Mesothelial cell of epicardium (in vitro differentiated cells): ENCODE measurements around the gene SLC6A3. TPM values are rescaled to one million over a fixed set of nuclear protein-coding genes. Genes with fewer than 3 reads are reported as not detected.

Source experiments
- DNase-seq, 2 experiments: peaks; one replicate each; pipeline ENCODE4 v3.0.0; 2021; ENCODE audit warnings: low spot score in 2 of 2; ENCODE audit not compliant: unreplicated experiment in 2 of 2
- H3K27ac Mint-ChIP-seq: 2 replicates; pipeline ENCODE4 v1.8.0; 2021; ENCODE audit warnings: mixed read lengths
- H3K27me3 Mint-ChIP-seq: 2 replicates; pipeline ENCODE4 v1.8.0; 2021; ENCODE audit warnings: low read depth, mixed read lengths
- H3K36me3 Mint-ChIP-seq: 2 replicates; pipeline ENCODE4 v1.8.0; 2021; ENCODE audit warnings: mixed read lengths
- H3K4me1 Mint-ChIP-seq: 2 replicates; pipeline ENCODE4 v1.8.0; 2021; ENCODE audit warnings: mixed read lengths
- H3K4me3 Mint-ChIP-seq: 2 replicates; pipeline ENCODE4 v1.8.0; 2021; ENCODE audit warnings: mild to moderate bottlenecking, moderate library complexity, mixed read lengths
- H3K9me3 Mint-ChIP-seq: 2 replicates; pipeline ENCODE4 v1.8.0; 2021; ENCODE audit warnings: mixed read lengths
- total RNA-seq: library from RNA; stranded (reverse); gene quantifications from 3 replicates; pipeline ENCODE4 v1.2.1, GENCODE V29; 2021
- TF ChIP-seq, protein P1 (sequence below): fragments of 200-600 bp; sonication (generic); IDR thresholded peaks from one replicate; pipeline ENCODE4 v1.5.0; 2021; ENCODE audit warnings: antibody characterized with exemption; ENCODE audit not compliant: unreplicated experiment

The SLC6A3 gene
- total RNA-seq, 1 donor from 2014 or later, result 0.04 TPM

DNA sequence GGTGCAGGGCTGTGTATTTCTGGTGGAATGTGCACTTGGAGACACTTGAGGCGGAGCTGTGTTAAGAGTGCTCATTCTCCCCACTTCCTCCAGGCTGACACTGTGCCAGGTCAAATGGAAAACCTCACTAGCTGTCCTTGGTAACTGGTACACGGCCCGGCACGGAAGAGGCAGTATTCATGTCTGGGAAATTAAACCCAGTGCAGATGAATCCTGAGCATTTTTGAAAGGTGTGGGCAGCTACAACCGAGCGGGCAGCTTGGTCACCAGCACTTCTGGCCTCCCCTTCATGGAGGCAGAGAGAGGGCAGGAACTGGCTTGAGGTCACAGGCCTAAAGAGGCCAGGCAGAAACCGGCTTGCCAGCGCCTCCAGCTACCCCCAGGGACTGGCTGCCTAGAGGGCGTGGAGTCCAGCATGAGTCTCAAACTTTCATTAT, 101.9 kb downstream of the SLC6A3 start:
- peaks cover 15% of the 10 kb centered on the region for H3K4me1 Mint-ChIP-seq
- no peaks in the 10 kb centered on the region for H3K27me3 Mint-ChIP-seq
- no peak for DNase-seq
- H3K36me3 Mint-ChIP-seq, result peaks cover 17% of the 10 kb centered on the region
- TF ChIP-seq, protein P1, sequence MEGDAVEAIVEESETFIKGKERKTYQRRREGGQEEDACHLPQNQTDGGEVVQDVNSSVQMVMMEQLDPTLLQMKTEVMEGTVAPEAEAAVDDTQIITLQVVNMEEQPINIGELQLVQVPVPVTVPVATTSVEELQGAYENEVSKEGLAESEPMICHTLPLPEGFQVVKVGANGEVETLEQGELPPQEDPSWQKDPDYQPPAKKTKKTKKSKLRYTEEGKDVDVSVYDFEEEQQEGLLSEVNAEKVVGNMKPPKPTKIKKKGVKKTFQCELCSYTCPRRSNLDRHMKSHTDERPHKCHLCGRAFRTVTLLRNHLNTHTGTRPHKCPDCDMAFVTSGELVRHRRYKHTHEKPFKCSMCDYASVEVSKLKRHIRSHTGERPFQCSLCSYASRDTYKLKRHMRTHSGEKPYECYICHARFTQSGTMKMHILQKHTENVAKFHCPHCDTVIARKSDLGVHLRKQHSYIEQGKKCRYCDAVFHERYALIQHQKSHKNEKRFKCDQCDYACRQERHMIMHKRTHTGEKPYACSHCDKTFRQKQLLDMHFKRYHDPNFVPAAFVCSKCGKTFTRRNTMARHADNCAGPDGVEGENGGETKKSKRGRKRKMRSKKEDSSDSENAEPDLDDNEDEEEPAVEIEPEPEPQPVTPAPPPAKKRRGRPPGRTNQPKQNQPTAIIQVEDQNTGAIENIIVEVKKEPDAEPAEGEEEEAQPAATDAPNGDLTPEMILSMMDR, result no peak
- peak overlapping the region; percentile 82 for H3K4me3 Mint-ChIP-seq
- H3K9me3 Mint-ChIP-seq, result no peaks in the 10 kb centered on the region
- H3K27ac Mint-ChIP-seq, result peak overlapping the region; percentile 13

Other genes starting within 250 kb of the SLC6A3 start
- gene SLC6A19, start 243.8 kb downstream of the SLC6A3 start, total RNA-seq, result not detected in 3 replicates
- not detected in 3 replicates for gene SLC6A18, start 220.1 kb downstream of the SLC6A3 start, total RNA-seq
- gene TERT, start 150.4 kb downstream of the SLC6A3 start, total RNA-seq, result 0.16 to 0.33 TPM (median 0.20 TPM) in 3 replicates
- 79.3 to 83.9 TPM (median 83.7 TPM) in 3 replicates for gene CLPTM1L, start 100.3 kb downstream of the SLC6A3 start, total RNA-seq
- gene LPCAT1, start 78.5 kb upstream of the SLC6A3 start, total RNA-seq, result 73.9 to 76.8 TPM (median 74.8 TPM) in 3 replicates